ENCODE results near the gene STK39. TPM values are rescaled to one million over a fixed set of nuclear protein-coding genes. Genes with fewer than 3 reads are reported as not detected.

STK39 gene
- total RNA-seq, 1 donor from 2014 or later = 40.5 TPM

DNA sequence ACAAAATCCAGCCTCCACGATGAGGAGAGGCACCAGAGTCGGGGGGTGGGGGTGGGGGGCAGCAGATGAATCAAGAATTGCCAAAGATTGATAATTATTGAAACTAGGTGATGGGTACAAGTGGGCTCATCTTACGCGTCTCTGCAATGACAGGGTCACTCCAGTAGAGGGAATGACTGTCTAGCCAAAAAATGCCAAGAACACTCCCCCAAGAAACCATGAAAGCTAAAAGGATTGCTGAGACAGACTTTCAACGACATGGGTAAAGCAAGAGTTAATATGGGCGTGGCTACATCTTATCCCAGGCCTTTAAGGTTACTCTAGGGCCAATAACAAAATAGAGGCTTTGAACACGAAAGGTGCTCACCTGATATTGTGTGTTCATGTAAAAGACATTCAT, 86.5 kb downstream of the STK39 start:
- no peak for DNase-seq (ENCODE audit: low spot score)

DNA sequence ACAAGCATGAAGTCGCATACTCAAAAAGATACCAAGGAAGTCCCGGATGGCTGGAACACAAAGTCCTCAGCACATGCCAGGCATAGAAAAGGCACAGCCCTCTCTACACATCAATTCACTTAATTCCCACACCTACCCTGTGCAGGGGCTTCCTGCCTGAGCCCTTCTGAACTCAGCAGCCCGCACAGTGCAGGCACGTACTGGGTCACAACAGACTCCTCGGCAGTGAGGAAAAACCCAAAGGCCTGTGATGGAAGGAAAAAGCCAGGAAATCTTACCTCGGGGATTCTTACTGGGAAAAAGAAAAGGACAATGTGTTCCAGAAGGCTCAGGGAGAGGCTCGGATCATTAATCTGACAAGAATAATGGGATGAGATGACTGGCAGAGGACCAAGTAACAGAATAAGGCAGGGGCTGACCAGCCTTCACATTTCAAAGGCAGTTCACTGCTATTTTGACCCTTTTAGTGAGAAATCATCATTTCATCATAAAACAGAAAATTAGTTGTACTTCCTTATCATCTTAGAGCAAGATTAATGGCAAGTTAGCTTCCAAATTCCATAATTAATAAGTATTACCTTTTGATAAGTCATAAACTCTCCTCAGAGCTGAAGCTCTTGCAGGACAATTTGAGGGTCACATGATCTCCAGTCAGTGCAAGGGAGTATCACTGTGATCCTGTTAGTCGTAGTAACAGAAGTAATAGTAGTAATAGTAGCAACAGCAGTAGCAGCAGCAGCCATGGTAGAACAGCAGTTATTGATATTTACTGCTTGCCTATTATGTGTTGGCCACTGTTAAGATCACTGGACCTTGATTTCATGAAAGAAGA, 87.4 kb downstream of the STK39 start:
- no peak for DNase-seq (ENCODE audit: low spot score)

- DNase-seq (ENCODE audit: low spot score) = no peak
Measured at GRCh38 chr2:168158586-168158985, 88.8 kb downstream of the STK39 start.

DNA sequence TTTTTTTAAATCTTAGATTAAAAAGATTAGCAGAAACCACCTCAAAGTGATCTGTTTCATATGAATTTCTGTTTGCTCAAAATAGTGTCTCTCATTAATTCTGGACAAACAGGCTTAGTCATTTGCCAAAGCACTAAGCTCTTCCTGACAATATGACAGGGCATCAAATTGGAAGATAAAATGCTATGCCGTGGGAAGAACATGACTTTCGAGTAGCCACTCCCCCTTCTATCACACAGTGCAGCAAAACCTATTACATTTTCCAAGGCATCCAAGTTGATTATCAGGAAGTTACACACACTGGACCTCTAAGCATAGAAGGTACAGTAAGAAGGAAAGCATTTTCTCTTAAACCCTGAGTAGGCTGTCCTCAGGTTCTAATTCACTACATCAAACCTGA, 89.5 kb downstream of the STK39 start:
- no peak for DNase-seq (ENCODE audit: low spot score)

DNA sequence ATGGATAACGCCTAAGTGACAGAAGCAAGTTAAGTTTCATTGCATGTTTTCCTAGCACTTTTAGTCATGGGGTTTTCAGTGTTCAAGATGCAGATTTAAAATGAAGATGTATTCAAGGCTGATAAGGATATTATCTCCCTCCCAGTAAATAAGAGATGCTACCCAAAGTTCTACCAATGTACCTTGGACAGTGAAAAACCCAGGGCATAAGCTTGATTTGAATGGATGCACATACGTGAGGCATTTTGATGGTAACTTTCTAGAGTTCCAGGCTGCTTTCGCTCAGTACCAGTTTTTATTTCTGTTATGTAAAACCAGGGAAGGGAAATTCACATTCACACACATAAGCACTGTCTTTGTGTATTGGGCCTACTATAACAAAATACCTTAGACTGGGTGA, 90.3 kb downstream of the STK39 start:
- no peak for DNase-seq (ENCODE audit: low spot score)

- DNase-seq (ENCODE audit: low spot score) = no peak
Measured at GRCh38 chr2:168156661-168157060, 90.7 kb downstream of the STK39 start.

DNA sequence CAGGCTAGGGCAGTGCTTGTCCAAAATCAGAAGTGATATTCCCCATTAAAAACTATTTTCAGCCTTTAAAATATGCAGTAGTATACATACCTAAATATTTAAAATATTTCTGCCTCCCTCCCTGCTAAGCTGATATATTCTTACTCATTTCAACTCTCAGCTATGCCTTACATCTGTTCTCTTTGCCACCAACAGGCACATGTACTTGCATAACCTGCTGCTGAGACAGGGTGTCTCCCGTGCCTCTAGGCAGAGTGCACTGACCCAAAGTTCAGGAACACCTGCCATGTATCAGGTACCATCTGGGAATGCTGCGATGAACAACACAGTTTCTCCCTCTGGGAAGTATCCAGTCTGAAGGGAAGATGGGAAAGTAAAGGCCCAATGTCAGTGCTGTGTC, 91.7 kb downstream of the STK39 start:
- DNase-seq (ENCODE audit: low spot score) = no peak

DNA sequence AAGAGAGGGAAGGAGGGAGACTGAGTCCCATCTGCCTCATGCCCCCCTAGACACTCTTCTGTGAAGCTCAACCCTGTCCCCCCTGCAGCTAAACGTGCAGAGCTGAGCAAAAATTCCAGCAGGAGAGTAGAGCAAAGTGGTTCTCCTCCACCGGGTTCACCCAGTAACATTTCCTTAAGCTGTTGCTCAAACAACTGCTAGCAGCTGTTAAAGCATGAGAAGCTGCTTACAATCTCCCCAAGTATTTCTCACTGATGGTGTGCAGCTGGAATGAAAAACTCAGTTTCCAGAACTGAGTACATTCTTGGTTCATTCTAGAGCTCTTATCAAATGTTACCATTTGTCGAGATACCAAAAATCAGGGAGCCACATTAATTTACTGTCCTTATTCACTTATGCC, 92.3 kb downstream of the STK39 start:
- no peak for DNase-seq (ENCODE audit: low spot score)

DNA sequence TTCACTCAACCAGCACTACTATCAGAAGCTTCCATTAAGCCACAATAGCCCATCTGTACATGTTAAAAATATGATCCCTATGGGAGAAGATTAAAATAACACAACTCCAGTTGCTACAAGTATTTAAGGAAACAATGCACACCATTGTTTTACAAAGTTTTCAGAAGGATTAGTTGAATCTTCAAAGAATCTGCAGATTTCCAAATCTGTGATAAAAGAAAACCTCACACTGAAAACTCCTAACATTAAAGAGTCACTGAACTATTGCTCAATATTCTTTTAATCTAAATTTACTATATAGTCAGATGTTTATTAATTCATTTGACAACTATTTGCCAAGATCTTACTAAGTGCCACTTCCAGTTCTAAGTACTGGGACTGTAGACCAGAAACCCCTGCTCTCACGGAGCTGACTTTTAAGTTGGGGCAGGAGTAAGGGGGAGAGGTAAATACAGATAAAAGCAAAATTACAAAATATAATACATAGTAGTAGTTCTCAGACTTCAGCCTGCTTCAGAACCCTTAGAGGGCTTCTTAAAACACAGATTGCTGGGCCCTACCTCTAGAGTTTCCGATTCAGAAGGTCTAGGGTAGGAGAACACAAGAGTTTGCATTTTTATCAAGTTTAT, 94.4 kb downstream of the STK39 start:
- no peak for DNase-seq (ENCODE audit: low spot score)

- no peak for DNase-seq (ENCODE audit: low spot score)
Measured at GRCh38 chr2:168149986-168150385, 97.4 kb downstream of the STK39 start.

DNA sequence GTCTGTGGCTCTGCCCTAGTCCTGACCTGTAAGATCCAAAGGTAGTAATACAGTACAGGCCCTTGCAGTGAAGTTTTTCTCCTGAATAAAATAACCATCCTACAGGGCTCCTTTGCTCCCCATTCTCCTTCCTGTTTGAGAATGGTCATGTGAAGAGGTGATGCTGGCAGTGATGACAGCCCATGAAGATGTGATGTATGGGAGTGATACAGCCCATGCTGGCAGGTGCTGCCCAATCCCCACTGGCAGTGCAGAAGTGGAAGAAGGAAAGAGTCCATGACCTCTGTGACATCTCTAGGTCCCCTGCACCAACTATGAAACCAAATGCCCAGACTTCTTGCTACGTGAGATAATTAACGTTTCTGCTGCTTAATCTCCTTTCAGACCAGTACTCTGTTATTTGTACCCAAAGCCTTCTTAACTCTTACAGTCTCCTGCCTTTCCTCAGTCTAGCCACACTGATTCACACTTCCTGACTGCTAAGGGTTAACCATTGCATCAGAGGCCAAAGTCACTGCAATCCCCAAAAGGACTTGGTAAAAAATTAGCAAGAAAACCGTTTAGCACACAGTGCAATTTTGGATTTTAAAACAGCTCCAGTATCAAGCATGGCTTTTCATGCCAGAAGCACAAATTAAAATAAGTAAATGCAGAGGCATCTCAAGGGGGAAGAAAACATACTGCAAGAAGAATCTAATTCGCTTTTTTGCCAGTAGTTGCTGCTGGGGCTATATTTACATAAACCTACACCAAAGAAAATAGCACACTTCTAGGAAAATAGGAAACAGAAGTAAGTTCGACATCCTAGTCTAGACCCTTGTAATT, 98.0 kb downstream of the STK39 start:
- no peak for DNase-seq (ENCODE audit: low spot score)

DNA sequence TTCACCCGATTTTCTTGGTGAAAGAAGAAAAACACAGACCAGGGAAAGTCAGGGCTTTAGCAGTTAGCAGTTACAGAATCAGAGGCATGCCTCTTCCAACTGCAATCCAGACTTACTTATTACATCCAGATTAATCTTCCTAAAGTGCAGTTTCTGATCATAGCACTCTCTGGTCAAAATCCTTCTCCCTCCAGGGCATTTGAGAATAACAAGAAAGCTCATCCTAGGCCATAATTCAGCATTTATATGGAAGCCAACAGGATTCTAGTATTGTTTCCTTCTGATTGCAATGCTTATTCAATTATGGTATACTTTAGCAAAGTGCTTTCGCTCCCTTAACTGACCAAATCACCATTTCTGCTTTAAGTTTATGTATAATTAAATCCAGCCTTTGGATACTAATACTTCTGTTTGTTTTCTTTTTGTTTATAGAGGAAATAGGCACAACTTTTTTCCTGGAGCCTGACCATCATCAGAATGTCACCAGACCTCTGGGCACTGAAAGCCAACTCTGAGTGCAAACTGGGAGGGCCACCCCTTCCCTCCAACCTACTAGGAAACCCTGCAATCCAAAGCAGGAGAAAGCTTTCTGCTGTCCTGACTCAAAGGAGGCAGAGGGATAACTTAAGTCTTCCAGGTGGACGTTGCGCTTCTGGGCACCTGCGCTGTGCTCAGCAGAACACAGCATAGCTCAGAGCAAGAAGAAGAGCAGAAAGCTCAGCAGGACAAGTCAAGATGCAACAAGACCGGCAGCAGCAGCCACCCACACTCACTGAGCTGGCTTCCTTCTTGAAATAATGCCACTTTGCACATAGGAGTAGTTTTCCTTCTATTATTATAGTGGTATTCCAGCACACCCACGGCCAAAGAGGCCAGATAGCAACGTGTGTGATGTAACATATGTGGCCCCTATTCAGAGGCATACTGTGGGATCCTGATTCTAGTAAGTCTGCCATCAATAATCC, 99.3 kb downstream of the STK39 start:
- no peak for DNase-seq (ENCODE audit: low spot score)

DNA sequence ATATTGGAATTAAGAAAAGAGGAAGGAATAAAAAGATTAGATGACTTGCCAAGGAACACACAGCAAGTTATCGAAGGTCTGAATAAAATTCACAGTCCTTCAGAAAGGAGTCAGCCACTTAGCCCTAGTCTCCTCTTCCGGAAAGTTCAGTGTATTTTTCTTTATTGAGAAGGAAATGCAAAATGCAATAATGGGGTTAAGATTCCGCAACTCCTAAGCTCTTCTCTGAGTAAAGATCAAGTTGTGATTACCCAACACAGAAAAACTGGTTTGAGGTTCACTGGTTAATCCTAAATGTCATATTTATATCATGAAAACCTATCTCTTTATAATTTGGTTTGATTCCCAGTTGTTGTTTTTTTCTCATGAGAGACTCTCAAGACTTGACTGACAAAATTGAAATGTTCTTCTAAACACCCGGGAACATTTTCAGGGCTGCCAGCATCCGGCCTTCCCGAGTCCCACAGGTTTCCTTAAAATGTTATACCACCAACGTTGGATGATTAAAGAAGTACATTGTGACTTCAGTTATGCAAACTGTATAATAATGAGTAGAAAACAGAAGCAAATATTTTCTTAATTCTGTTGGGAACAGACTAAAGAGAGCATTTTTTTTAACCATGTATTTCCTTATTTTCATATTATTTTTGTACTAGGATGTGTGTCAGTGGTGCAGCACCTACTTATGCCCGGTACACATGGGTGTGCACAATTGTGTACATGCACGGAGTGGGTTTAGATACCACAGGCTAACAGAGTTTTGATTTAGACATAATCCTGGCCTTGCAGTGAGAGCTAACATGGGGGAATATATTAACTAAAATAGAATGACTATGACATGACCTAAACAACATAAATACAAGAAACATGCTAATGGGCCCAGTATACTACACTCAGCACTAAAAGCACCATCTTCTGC, 100.2 kb downstream of the STK39 start:
- no peak for DNase-seq (ENCODE audit: low spot score)

DNA sequence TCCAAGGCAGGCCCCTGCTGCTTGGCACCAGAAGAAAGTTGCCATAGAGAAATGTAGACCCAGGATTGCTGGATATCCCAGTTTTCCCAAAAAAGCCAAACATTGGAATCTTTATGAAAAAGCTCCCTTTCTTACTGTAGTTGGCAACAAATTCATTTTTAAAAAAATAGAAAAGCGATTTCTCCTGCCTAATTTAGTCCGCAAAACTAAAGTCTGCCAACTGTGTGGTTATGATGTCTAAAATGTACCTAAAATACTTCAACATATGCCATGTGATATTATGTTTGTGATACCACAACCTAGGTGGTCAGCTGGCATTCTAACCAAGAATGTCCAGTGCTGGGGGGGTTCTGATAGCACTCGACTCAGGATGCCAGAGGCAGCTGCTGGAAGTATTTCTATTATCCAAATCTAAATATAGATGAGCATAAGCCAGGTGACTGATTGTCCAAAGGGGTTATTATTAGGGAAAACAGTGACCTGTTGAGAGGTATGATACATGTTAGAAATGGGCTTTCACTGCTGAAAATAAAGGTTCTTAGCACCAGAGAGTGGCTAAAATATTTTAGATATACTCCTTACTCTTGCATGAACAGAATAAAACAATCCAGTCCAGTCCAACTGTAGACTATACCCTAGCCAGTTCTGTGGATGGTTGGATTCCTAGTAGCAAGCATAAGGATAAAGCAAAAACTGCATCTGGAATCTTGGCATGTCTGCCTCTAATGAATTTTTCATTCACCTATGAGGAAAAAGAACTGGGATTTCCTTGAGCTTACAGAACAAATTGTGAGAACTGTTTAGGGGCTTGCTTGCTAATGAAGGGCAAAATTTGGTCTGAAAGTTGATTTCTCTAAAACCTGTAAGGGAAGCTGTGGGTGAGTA, 101.7 kb downstream of the STK39 start:
- no peak for DNase-seq (ENCODE audit: low spot score)

GRCh38 chr2:168145011-168145410, 102.4 kb downstream of the STK39 start:
- DNase-seq (ENCODE audit: low spot score) = no peak

- DNase-seq (ENCODE audit: low spot score) = no peak
Measured at GRCh38 chr2:168143813-168144212, 103.6 kb downstream of the STK39 start.

DNA sequence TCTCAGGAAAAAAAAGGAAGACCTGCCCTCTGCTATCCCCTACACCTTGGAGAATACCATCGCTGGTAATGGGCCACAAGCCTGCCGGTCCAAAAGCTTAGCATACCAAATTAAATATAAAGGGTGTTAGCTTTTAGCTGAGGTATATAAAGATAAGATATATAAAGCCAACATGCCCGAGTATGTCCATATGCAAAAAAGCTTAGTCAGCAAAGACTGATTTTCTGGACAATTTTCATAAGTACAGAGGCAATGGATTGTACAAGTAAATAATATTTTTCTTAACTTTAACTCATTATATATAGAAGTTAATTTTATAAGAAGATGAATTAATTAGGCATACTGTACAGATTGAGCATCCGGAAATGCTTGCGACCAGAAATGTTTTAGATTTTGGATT, 106.5 kb downstream of the STK39 start:
- DNase-seq (ENCODE audit: low spot score) = no peak

GRCh38 chr2:168139852-168140251, 107.5 kb downstream of the STK39 start:
- no peak for DNase-seq (ENCODE audit: low spot score)

DNA sequence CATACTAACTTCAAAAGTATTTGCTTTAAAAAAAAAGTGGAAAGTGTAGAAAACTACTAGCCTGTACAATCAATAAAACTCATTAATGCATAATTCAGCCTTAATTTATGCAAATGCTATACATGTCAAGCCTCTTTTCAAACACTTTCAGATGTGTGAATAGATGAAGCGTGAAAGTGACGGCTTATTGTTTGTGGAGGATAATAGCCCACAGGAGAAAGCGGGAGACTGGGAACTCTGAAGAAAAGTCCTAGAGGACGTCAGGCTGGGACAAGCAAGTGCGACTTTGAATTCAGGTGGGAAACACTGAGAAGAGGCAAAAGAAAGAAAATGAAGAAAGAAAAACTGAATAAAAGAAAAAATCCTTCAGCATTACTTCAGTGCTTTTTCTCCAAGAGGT, 108.5 kb downstream of the STK39 start:
- no peak for DNase-seq (ENCODE audit: low spot score)
